GOT3 (cell line): Measurements from ENCODE around the gene BAHCC1.

Experiments used
- DNase-seq: peaks from one replicate; lab custom pipeline; 2025; ENCODE audit warnings: mixed read lengths; lab: John Stamatoyannopoulos, UW

BAHCC1 gene

DNA sequence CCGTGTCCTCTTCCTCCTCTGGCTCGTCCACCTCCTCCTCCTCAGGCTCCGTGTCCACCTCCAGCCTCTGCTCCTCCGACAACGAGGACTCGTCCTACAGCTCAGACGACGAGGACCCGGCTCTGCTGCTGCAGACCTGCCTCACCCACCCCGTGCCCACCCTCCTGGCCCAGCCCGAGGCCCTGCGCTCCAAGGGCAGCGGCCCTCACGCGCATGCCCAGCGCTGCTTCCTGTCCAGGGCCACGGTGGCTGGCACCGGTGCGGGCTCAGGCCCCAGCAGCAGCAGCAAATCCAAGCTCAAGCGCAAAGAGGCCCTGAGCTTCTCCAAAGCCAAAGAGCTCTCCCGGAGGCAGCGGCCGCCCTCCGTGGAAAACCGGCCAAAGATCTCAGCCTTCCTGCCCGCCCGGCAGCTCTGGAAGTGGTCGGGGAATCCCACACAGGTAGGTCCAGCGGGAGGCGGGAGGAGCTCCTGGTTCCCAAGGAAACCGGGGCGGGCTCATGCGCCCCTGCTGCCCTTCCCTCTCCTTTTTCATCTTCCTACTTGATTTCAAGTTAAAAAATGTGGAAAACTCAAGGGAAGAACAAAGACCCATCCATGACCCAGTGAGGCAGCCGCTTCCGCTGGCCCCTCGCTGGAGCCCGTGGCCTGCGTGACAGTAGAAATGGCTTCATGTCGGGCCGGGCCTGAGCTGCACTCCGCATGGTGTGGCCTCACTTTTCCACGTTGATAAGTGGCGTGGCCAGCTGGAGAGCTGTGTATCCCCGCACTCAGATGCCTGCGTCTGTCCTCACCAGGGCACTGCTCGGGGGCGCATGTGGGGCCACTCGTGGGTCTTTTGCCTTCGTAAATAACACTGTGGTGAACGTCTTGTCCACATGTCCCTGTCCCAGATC is 66.6 kb downstream of the BAHCC1 start:
- DNase-seq = no peak

DNA sequence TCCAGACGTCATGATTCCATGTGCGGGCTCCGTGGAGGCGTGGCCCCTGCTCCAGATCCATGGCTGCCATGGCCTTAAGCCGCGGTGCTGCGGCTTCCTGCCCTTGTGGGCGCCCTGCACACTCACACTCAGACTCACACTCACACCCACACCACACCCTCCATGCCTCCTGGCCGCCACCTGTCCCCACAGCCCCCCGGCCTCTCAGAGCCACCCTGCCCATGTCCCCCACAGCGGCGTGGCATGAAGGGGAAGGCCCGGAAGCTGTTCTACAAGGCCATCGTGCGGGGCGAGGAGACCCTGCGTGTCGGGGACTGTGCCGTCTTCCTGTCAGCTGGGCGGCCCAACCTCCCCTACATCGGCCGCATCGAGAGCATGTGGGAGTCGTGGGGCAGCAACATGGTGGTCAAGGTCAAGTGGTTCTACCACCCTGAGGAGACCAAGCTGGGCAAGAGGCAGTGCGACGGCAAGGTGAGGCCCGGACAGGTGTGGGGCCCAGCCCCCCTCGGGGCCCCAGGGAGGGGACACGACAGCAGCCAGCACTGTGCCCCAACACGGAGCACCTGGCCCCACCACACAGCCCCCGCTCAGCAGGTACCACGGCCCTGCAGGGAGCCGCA is 67.4 kb downstream of the BAHCC1 start:
- no peak for DNase-seq

DNA sequence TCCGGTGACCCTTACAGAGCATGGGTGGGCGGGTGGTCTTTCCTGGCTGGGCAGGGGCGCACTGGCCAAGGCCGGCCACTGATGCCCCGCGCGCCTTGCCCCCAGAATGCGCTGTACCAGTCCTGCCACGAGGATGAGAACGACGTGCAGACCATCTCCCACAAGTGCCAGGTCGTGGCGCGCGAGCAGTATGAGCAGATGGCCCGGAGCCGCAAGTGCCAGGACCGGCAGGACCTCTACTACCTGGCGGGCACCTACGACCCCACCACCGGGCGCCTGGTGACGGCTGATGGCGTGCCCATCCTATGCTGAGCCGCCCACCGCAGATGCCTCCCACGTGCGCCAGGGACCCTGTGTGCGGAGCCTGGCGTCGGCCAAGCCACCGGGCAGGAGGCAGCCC is 68.2 kb downstream of the BAHCC1 start:
- no peak for DNase-seq

DNA sequence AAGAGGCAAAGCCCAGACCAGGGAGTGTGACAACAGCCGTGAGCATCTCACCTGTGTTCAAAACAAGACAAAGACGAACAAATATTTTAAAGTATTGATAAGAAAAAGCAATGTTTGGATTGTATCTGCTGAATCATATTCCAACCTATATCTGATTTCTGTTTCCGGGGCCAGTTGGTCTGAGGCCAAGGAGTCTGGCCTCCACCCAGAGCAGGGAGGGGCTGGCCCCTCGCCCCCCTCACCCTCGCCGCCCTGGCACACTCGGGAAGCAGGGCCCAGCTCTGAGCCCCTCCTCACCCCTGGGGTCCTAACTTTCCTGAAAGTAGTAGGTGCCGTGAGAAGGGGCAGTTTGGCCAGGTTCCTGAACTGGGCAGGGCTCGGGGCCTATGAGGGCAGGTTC is 69.3 kb downstream of the BAHCC1 start:
- no peak for DNase-seq

DNA sequence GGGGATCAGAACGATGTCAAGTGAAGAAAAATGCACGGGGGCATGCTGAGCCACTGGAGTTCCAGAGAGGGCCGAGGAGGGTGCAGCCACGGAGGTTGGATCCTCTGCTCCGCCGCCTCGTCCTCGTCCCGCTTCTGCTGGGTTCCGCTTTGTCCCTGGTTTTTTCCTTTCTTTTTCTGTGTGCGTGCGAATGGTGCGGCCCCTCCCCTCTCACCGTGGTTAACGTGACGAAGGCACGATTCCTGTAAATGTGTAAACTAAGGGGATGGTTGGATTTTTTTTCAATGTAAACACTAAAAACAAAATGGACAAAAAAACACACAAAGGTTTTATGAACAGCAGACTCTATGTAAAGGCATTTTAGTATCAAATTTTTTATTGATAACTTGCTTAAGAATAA is 70.7 kb downstream of the BAHCC1 start:
- DNase-seq = no peak

DNA sequence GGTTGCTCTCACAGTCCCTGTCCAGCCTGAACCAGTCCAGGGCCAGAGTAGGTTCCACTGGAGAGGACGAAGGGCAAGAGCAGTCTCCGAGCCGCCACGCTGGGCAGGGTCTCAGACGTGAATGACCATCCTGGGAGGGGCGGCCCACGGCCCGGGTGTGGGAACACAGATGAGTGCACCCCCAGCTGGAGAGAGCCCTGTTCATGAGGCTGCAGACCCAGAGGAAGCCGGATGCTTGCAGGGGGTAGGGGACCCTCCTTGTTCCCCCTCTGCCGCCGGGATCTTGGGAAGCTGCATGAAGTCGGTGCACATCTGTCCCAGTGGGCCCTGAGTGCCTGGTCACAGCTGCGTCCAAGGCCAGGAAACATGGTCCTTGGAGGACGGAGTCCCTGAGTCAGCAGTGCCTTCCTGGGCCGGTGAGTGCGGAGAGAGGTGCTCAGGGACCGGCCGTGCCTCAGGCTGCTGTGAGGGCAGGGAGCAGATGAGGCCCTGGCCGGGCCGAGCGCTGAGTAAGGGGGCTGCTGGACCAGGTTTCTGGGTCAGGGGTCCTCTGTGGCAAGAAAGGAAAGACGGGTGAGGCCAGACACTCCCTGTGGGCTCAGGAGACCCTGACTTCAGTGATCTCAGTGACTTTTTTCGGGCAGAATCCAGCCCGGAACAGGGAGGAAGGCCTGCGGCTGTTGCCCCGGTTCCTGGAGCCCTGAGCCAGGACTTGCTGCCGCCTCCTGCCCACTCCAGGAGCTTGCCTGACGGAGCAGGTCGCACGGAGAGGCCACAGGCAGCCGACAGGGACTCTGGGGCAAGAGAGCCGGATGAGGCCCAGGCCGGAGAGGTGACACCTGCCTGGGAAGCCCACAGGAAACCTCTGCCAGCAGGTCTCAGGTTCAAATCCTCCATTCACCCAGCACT is 71.6 kb downstream of the BAHCC1 start:
- no peak for DNase-seq

DNA sequence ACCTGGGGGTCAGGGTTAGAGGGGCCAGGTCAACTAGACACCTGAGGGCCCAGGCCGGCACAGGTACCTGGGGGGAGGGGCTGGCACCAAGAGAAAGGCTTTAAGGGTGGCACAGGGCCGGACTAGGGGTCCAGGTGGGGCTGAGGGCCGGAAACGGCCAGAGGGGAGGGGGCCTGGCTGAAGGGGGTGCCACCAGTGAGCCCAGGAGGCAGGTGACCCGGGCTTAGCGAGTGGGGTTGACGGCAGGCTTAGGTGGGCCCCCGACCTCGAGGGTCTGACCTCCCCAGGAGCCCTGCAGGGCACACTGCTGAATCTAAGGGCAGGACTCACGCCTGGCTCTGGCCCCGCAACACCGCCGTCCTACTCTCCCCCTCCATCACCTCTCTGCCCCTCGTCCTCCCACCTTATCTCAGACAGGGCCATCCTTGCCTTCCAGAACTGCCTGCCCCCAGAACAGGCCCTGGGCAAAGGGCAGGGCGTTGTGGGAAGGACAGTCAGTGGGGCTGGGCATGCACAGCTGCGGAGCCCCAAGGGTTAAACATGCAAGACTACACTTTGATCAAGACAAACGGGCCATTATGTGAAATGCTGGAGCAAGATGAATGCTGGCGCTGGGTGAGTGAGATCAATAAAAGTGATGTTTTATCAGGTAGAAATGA is 73.0 kb downstream of the BAHCC1 start:
- no peak for DNase-seq

DNA sequence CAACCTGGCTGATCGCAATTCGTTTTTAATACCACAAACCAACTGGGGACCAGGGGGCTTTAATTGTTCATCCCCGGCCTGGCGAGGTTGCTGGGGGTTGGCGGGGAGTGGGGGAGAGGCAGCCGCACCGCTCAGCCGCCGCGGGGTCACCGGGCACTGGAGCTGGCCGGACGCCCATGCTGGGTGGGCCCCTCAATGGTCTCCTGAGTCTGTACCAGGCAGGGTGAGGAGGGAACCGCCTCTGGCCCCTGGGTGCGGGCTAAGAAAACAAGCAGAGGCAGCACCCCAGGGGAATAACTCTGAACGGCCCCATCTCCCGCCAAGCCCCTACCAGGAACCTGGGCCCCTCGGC is 73.5 kb downstream of the BAHCC1 start:
- no peak for DNase-seq

DNA sequence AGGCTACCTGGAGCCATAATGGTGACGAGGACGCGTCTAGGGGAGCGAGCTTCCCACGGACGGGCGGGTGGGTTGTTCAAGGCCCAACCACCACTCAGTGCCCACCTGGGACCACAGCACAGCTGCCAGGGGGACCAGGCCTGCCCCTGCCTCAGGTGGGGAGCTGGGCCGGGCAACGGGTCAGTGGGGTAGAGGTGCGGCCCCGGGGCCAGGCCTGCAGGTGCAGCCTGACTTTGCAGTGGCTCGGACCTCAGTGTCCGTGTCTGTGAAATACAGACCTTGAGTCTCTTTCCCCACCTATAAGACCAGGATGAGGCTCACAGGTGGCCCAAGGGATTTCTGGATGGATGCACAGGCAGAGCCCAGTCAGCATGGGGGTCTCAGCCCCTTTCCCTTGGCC is 74.0 kb downstream of the BAHCC1 start:
- DNase-seq = no peak

DNA sequence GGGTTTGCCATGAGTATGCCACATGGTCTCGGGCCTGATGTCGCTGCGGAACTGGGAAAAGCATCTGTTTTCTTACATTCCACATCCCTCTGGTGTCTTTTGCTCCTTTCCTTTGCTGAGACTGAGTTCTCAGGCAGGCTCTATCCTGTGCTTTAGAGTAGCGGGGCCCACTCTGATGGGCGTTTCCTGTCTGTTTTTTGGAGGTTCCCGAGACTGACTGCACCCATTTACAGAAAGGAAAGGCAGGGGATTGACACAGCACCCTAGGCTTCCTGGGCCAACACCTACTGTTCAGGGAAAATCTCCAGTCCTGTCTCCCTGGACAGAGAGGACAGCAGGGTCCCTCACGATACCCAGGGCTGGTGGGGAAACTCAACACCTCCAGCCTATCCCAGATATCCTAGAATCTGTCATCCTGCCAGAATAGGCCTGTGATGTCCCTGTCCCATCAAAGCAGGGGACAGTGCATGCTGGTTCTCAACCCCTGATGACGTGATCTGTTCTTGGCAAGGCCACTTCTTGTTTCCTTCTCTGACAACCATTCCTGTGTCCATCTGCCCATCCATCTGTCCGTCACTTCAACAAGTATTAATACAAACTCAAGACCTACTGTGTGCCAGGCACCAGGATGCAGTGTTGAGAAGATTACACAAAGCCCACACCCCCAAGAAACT is 75.2 kb downstream of the BAHCC1 start:
- no peak for DNase-seq

DNA sequence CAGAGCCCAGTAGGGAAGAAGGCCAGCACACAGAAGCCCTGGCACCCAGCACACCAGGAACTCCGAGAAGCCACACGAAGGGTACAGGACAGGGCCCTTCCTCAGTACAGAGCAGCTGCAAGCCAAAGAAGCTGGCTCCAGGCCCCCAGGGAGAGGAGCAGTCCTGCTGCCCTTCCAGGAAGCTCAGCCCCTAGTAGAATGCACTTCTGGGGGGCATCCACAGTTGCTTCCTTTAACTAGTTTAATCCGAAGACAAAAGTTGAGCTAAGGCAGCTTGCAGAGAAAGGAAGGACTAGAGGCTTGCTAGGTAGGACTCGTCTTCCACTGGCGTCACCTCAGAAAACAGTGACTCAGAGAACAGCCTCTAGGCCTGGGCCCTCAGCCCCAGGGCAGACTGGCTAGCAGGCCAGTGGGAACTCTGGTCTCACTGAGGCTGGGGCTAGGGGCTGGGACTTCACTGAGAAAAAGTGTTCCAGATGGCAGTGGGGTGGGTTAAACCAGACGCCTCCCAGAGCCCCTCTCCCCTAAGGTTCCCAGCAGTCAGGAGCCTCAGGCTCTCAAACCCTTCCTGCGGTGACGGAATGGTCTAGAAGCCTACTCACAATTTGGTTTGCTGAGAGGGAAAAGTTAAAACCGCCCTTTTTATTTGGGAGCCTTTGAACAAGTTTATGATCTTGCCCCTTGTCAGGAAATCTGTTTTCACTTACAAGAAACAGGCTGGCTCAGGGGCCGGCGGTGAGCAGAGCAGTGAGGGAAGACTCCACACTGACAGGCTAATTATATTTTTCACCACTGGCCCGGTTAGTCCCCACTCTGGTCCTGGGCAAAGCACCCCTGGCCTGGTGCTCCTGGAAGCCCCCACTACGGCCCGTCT is 75.9 kb downstream of the BAHCC1 start:
- no peak for DNase-seq

DNA sequence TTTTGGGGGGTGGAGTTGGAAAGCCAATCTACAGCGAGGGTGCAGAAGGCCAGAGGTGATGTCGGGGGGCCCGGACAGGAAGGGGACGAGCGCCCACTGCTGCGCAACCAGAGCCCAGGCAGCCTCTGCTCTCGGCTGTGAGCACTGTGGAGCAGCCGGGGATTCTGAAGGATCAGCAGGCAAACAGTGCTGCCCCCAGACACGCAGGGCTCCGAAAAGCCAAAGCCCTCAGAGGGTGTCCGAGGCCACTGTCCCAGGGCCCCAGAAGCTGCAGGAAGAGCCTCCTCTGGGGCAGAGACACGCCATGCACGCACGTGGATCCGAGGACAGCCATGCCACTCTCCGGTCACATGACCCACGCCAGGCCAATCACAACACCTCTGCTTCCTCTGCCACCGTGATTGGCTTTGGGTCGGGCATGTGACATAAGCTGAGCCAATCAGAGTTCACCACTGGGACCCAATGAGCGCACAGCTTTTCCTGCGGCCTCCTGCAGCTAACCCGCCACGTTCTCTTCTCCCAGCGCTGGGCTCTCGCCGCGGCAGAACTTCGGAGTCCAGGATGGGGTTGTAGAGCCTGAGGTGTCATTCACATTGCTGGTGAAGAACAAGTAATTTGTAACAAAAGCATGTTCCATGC is 76.7 kb downstream of the BAHCC1 start:
- peak; percentile 66 for DNase-seq

DNA sequence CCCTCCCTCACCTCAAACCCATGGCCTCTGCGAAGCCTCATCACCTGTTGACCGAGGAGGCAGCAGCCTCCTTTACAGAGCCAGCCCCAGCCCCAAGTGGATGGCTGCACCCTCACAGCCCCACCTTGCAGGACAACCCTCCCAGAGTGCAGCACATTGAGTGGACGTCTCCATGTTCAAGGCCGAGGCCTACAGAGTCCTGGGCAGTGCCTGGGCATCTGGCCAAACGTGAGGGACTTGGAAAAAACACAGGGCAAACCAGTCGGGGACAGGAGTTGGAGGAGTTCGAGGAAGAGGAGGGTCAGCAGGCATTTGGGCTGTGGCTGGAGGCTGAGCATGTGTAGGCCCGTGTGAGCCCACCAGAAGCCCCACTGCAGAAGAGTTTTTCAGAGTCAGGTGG is 77.8 kb downstream of the BAHCC1 start:
- no peak for DNase-seq

DNA sequence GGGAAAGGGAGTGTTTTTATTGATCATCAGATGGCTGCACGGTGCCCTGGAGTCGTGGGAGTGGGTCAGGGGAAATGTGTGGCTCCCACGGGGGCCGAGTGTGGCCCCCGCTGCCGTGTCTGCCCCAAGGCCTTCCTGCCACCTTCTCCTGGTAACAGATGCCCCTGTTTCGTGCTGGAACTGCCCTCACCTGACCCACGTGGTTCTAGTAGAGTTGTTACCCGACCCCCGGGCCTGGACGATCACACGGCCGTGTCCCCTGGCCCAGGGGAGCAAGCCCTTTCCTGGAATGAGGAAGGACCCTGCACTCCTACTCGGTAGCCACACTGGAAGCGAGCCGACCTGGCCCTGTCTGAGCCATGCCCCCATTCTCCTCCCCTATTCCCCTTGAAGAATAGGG is 79.7 kb downstream of the BAHCC1 start:
- no peak for DNase-seq

DNA sequence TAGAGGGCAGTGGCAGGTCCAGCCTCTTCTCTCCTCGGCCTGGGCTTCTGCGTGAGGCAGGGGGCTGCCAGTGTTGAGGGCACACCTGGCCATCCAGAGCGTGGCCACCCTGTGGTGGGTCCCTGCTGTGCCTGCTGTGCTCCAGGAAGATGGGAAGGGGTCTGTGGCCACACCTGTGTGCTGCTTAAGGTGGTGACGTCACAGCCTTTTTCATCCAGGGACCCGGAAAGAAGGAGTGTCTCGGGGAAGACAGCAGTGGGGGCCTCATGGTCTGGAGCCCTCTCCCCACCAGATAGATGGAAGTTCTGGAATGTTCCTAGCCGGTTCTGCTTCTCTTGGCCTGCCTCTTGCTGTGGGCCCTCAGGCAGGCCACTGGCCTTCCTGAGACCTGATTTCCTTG is 80.8 kb downstream of the BAHCC1 start:
- no peak for DNase-seq

DNA sequence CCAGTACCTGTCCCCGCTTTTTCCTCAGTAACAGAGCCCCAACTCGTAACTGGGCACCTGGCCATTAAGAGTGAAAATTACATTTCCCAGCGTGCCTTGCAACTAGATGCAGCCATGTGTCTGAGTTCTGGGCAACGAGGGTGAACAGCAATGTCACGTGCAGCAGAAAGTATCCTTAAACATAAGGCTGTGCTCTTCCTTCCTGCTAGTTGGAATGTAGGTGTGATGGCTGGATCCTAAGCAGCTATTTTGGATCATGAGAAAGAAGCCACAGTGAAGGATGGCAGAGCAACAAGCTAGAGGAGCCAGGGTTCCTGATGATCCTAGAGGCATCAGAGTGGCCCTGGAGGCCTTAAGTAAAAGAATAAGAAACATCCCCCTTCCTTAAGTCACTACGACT is 81.4 kb downstream of the BAHCC1 start:
- no peak for DNase-seq

DNA sequence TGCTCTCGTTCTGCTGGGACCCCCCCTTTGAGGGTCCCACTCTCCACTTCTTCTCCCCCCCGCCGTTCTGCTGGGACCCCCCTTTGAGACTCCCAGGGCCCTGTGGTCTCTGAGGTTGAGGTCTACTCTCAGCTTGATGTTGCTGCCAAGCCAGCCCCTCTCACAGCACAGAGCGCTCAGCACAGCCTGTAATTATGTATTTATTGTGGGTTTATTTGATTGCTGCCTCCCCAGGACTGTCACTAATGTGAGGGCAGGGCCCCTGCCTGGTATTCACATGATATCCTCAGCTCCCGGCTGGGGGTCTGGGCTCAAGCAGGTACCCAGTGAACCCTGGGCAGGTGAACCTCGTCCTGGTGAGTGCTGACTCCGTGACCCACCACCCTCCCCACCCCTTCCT is 81.9 kb downstream of the BAHCC1 start:
- DNase-seq = no peak

DNA sequence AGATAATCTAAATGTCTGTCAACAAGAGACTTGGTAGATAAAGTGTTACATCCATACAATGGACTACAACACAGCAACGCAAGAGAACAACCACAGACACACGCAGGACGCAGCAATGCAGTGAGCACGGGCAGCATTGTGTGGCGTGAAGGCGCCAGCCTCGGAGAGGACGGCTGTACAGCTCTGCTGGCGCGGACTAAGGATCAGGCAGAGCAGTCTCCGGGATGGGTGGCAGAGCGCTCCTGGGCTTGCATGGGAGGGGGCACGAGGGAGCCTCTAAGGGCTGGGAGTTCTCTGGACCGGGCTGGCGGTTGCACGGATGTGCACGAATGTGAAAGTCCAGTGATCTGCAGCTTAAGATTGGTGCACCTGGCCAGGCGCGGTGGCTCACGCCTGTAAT is 82.9 kb downstream of the BAHCC1 start:
- no peak for DNase-seq

DNA sequence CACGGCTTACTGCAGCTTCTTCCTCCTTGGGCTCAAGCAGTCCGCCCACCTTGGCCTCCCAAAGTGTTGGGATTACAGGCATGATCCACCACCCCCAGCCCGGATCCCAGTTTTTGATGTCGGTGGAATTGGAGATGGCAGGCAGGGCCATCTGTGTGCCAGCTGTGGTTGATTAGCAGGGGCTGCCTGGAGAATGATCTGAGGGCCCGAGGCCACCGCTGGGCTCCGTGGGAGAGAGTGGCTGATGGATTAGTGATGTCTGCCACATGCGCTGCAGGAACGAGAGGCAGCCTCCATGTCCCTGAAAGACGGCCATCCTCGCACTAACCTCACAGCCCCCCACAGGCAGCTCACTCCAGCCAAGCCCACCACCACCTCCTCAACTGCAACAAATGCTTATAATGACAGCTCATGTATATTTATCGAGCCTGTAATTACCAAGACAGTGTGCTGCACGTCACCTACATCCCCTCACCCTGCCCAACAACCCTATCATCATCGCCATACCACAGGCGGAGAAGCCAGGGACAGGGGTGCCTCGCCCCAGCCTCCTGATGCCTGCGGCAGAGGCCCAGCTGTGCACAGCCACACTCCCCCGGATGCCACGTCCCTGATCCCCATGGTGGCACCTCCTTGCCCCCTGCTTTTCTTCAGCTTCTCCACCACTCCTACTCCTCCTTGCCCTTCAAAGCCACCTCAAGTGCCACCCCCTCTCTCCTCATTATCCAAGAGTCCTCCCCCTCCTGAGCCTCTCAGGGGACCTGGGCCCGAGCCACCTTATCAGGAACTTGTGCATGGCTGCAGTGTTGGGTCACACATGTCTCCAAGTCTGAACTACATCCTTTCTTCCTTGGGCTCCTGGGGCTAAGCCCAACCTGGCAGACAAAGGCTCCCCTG is 84.2 kb downstream of the BAHCC1 start:
- DNase-seq = no peak
